ENCODE results near the gene NMNAT2. TPM values are rescaled to one million over a fixed set of nuclear protein-coding genes. Genes with fewer than 3 reads are reported as not detected.

NMNAT2 gene
- total and polyA plus RNA-seq, 2 of the 13 experiments (the other 11 are each of a cell fraction or from before 2014, with no cell fraction given) = not detected

- no peak overlapping the region for H2AFZ ChIP-seq (ENCODE audit: low read length)
- no peaks in the 10 kb centered on the region for H3K79me2 ChIP-seq (ENCODE audit: insufficient read depth, low read length)
- no peaks in the 10 kb centered on the region for H3K9me3 ChIP-seq (ENCODE audit: low read length)
- no peaks in the 10 kb centered on the region for H3K4me1 ChIP-seq (ENCODE audit: insufficient read depth, low read length)
- no peak overlapping the region for H3K4me2 ChIP-seq (ENCODE audit: low read depth, low read length)
- ChIA-PET CTCF (ENCODE audit: low intra/inter-chr PET ratio, low total read pairs) (no interaction called here), POLR2A (no interaction called here)
- in situ Hi-C loops (cut with HindIII; ENCODE audit: extremely low pct_ligation_motif_present, low pct_unique_long_range_greater_than_20kb) (loop anchor here (25.0 kb wide), 1 partner anchor 277 kb away; no protein-coding TSS in a partner anchor), intact Hi-C loops (cut with micrococcal nuclease; ENCODE audit: unreplicated experiment) (no loop called here)
- no peaks in the 10 kb centered on the region for H3K36me3 ChIP-seq (replicated peaks in 1 of 2; ENCODE audit: control insufficient read depth in 1 of 2, insufficient read depth in 2 of 2, low read length in 2 of 2)
- no peak overlapping the region for H3K27ac ChIP-seq (ENCODE audit: extremely low read length, insufficient read depth, low read length)
- ATAC-seq (no peak), DNase-seq (ENCODE audit: low spot score) (no peak), FAIRE-seq (no peak)
- no peaks in the 10 kb centered on the region for H4K20me1 ChIP-seq (ENCODE audit: insufficient read depth, low read length)
- BruUV-seq (replicated peaks) = no TSS peak
- no peak overlapping the region for H3K4me3 ChIP-seq (replicated peaks in 1 of 3; ENCODE audit: insufficient read depth in 1 of 3, low read depth in 2 of 3, low read length in 3 of 3)
- peaks cover 4 to 33% of the 10 kb centered on the region in 2 experiments; a peak in 3 of 5 replicates for H3K27me3 ChIP-seq (ENCODE audit: control insufficient read depth in 1 of 2, insufficient read depth in 2 of 2, low read length in 2 of 2)
- 24% methylated on average over 4 of the region's 4 CpGs for WGBS (ENCODE audit: low lambda C conversion rate)
- no peak for TF ChIP-seq ZNF256 (CRISPR knock-in tag; conservative IDR thresholded peaks at IDR 0.05)
- TF ChIP-seq NR0B2 (CRISPR knock-in tag; IDR thresholded peaks at IDR 0.05) = no peak
- no peak for TF ChIP-seq ZNF335 (CRISPR knock-in tag; IDR thresholded peaks at IDR 0.05)
- TF ChIP-seq SRF (IDR thresholded peaks at IDR 0.05; ENCODE audit: low read depth, low read length) = no peak
- TF ChIP-seq NFIB (CRISPR knock-in tag; IDR thresholded peaks at IDR 0.05; ENCODE audit: borderline replicate concordance) = no peak
- no peak overlapping the region for H3K9ac ChIP-seq (ENCODE audit: insufficient read depth, low read depth, low read length)
Observed at GRCh38 chr1:183285746-183286145, 132.4 kb downstream of the NMNAT2 start.

- DNase-seq (ENCODE audit: low spot score) (no peak), FAIRE-seq (no peak), ATAC-seq (no peak)
- no peak overlapping the region for H3K9ac ChIP-seq (ENCODE audit: insufficient read depth, low read depth, low read length)
- no peaks in the 10 kb centered on the region for H3K79me2 ChIP-seq (ENCODE audit: insufficient read depth, low read length)
- no peaks in the 10 kb centered on the region for H3K4me1 ChIP-seq (ENCODE audit: insufficient read depth, low read length)
- ChIA-PET CTCF (ENCODE audit: low intra/inter-chr PET ratio, low total read pairs) (no interaction called here), POLR2A (no interaction called here)
- H3K4me2 ChIP-seq (ENCODE audit: low read depth, low read length) = no peak overlapping the region
- no TSS peak for BruUV-seq (replicated peaks)
- H3K9me3 ChIP-seq (ENCODE audit: low read length) = no peaks in the 10 kb centered on the region
- H3K36me3 ChIP-seq (replicated peaks in 1 of 2; ENCODE audit: control insufficient read depth in 1 of 2, insufficient read depth in 2 of 2, low read length in 2 of 2) = no peaks in the 10 kb centered on the region
- peaks cover 4 to 33% of the 10 kb centered on the region in 2 experiments; a peak in 3 of 5 replicates for H3K27me3 ChIP-seq (ENCODE audit: control insufficient read depth in 1 of 2, insufficient read depth in 2 of 2, low read length in 2 of 2)
- 0% methylated on average over 1 of the region's 1 CpG for WGBS (ENCODE audit: low lambda C conversion rate)
- no peaks in the 10 kb centered on the region for H4K20me1 ChIP-seq (ENCODE audit: insufficient read depth, low read length)
- intact Hi-C loops (cut with micrococcal nuclease; ENCODE audit: unreplicated experiment) = no loop called here
- no peak overlapping the region for H2AFZ ChIP-seq (ENCODE audit: low read length)
- in situ Hi-C loops (cut with HindIII; ENCODE audit: extremely low pct_ligation_motif_present, low pct_unique_long_range_greater_than_20kb) = loop anchor here (25.0 kb wide), 1 partner anchor 277 kb away; no protein-coding TSS in a partner anchor
- no peak overlapping the region for H3K27ac ChIP-seq (ENCODE audit: extremely low read length, insufficient read depth, low read length)
- H3K4me3 ChIP-seq (replicated peaks in 1 of 3; ENCODE audit: insufficient read depth in 1 of 3, low read depth in 2 of 3, low read length in 3 of 3) = no peak overlapping the region
- no peak for TF ChIP-seq RFXANK (CRISPR knock-in tag; IDR thresholded peaks at IDR 0.05)
- no peak for TF ChIP-seq HOXA5 (CRISPR knock-in tag; IDR thresholded peaks at IDR 0.05)
- TF ChIP-seq ZBED4 (CRISPR knock-in tag; IDR thresholded peaks at IDR 0.05; ENCODE audit: borderline replicate concordance) = no peak
- no peak for TF ChIP-seq NFE2 (CRISPR knock-in tag; IDR thresholded peaks at IDR 0.05)
- TF ChIP-seq KLF6 (CRISPR knock-in tag; IDR thresholded peaks at IDR 0.05) = no peak
- no peak for TF ChIP-seq ZNF674 (CRISPR knock-in tag; IDR thresholded peaks at IDR 0.05; ENCODE audit: low read depth)
- no peak for TF ChIP-seq TFE3 (CRISPR knock-in tag; IDR thresholded peaks at IDR 0.05)
- TF ChIP-seq ZNF883 (CRISPR knock-in tag; IDR thresholded peaks at IDR 0.05; ENCODE audit: not compliant biosample characterization) = no peak
Observed at GRCh38 chr1:183285256-183285655, 132.9 kb downstream of the NMNAT2 start.

Measured in HepG2 (cell line).